CD14-positive monocyte (primary cell): Measurements from ENCODE around the gene PYROXD2. TPM values are rescaled to one million over a fixed set of nuclear protein-coding genes. Genes with fewer than 3 reads are reported as not detected.
A peak's percentile ranks its signal among the peaks of the same experiment; 100 is the strongest.
"Not testable (repeated sequence)": the region's sequence is repeated elsewhere in the genome, so short reads cannot be mapped to it uniquely, and the experiment has no call there.

Experiments used
- DNase-seq, 3 donors: peaks; one replicate each; pipeline ENCODE4 v3.0.0-alpha.2; 2011 to 2022
- H2AFZ ChIP-seq: 2 replicates; pipeline ENCODE4 v1.6.0; 2012; ENCODE audit warnings: mild to moderate bottlenecking, low read depth, low read length, inconsistent platforms; ENCODE audit not compliant: insufficient read depth, poor library complexity, severe bottlenecking
- H3K27ac ChIP-seq, 2 donors: 1 replicate in 1 of 2; 2 replicates in 1 of 2; pipeline ENCODE4 v1.5.1; 2012 to 2013; ENCODE audit warnings: low read length in 2 of 2, control low read depth in 1 of 2, inconsistent platforms in 1 of 2, low read depth in 1 of 2, mild to moderate bottlenecking in 1 of 2
- H3K27me3 ChIP-seq, 2 donors: one replicate each; pipeline versions ENCODE4 v1.6.0 to v1.6.1; 2011 to 2013; ENCODE audit warnings: low read length in 2 of 2; ENCODE audit not compliant: control insufficient read depth in 2 of 2, insufficient read depth in 2 of 2
- H3K36me3 ChIP-seq, 2 donors: replicated peaks in 1 of 2; 1 replicate in 1 of 2; 2 replicates in 1 of 2; pipeline versions ENCODE4 v1.5.1 to v1.6.1; 2012 to 2013; ENCODE audit warnings: low read length in 2 of 2, control low read depth in 1 of 2, inconsistent platforms in 1 of 2, mild to moderate bottlenecking in 1 of 2; ENCODE audit not compliant: insufficient read depth in 2 of 2, control insufficient read depth in 1 of 2
- H3K4me1 ChIP-seq, 2 donors: 1 replicate in 1 of 2; 2 replicates in 1 of 2; pipeline versions ENCODE4 v1.5.1 to v1.6.1; 2012 to 2013; ENCODE audit warnings: low read length in 2 of 2, control low read depth in 1 of 2, inconsistent platforms in 1 of 2, mild to moderate bottlenecking in 1 of 2, moderate library complexity in 1 of 2; ENCODE audit not compliant: insufficient read depth in 2 of 2, control insufficient read depth in 1 of 2
- H3K4me2 ChIP-seq: replicated peaks from 2 replicates; pipeline ENCODE3; 2012; ENCODE audit warnings: low read length, moderate library complexity, mild to moderate bottlenecking; ENCODE audit not compliant: poor library complexity, severe bottlenecking; ENCODE audit errors: extremely low read depth
- H3K4me3 ChIP-seq, 3 experiments: fragments of 200-600 bp in 1 of 3; sonication (generic) in 1 of 3; replicated peaks in 1 of 3; 1 replicate in 2 of 3; 2 replicates in 1 of 3; pipeline ENCODE4 v1.5.1; 2011 to 2013; ENCODE audit warnings: low read length in 3 of 3, mild to moderate bottlenecking in 3 of 3, control low read depth in 2 of 3, low read depth in 2 of 3, inconsistent platforms in 1 of 3, moderate library complexity in 1 of 3
- H3K79me2 ChIP-seq: 2 replicates; pipeline ENCODE4 v1.6.0; 2012; ENCODE audit warnings: mild to moderate bottlenecking, control low read depth, inconsistent platforms, low read length, moderate library complexity; ENCODE audit not compliant: insufficient read depth
- H3K9ac ChIP-seq: 2 replicates; pipeline ENCODE4 v1.6.0; 2017; ENCODE audit warnings: low read length, mild to moderate bottlenecking; ENCODE audit not compliant: insufficient read depth, poor library complexity, severe bottlenecking
- H3K9me3 ChIP-seq, 2 donors: replicated peaks in 1 of 2; 1 replicate in 1 of 2; 2 replicates in 1 of 2; pipeline versions ENCODE4 v1.5.1 to v1.6.1; 2012 to 2013; ENCODE audit warnings: low read length in 2 of 2, control low read depth in 1 of 2; ENCODE audit not compliant: control insufficient read depth in 1 of 2, insufficient read depth in 1 of 2
- H4K20me1 ChIP-seq: 2 replicates; pipeline ENCODE4 v1.6.0; 2012; ENCODE audit warnings: mild to moderate bottlenecking, low read length, control low read depth, moderate library complexity; ENCODE audit not compliant: insufficient read depth
- H3K27ac Mint-ChIP-seq, 7 donors: one replicate each; pipeline ENCODE4 v1.8.0; 2020; ENCODE audit warnings: mild to moderate bottlenecking in 7 of 7, mixed read lengths in 7 of 7, moderate library complexity in 6 of 7, inconsistent platforms in 2 of 7
- H3K27me3 Mint-ChIP-seq, 3 donors: one replicate each; pipeline ENCODE4 v1.8.0; 2021 to 2022; ENCODE audit warnings: low read depth in 3 of 3, mild to moderate bottlenecking in 3 of 3, mixed read lengths in 3 of 3, moderate library complexity in 3 of 3, inconsistent platforms in 1 of 3
- H3K36me3 Mint-ChIP-seq, 2 donors: one replicate each; pipeline ENCODE4 v1.8.0; 2020; ENCODE audit warnings: mixed read lengths in 2 of 2, inconsistent platforms in 1 of 2, mild to moderate bottlenecking in 1 of 2
- H3K4me1 Mint-ChIP-seq: one replicate; pipeline ENCODE4 v1.8.0; 2020; ENCODE audit warnings: mild to moderate bottlenecking, mixed read lengths
- H3K4me3 Mint-ChIP-seq, 2 donors: one replicate each; pipeline ENCODE4 v1.8.0; 2020; ENCODE audit warnings: mild to moderate bottlenecking in 2 of 2, mixed read lengths in 2 of 2, moderate library complexity in 1 of 2
- H3K9me3 Mint-ChIP-seq, 7 donors: one replicate each; pipeline ENCODE4 v1.8.0; 2020 to 2022; ENCODE audit warnings: mixed read lengths in 7 of 7, mild to moderate bottlenecking in 6 of 7, moderate library complexity in 6 of 7, inconsistent platforms in 2 of 7
- WGBS: methylation state at CpG from one replicate; pipeline ENCODE4 v1.1.5; 2013; ENCODE audit warnings: missing lambda C conversion rate; ENCODE audit not compliant: insufficient coverage; 5-methylcytosine and 5-hydroxymethylcytosine counted together
- intact Hi-C, 2 donors: fragments of 100-400 bp; cut with micrococcal nuclease; formaldehyde crosslinking; loops; one replicate each; pipeline versions ENCODE4 v1.15.0 to v1.15.1; 2023
- polyA plus RNA-seq, 3 donors: library from polyadenylated mRNA; depleted of rRNA in 1 of 3; unstranded in 2 of 3; stranded (reverse) in 1 of 3; fragments of 300-500 nt in 2 of 3; fragments of >200 nt in 1 of 3; fragmentation: Illumina TruSeq in 2 of 3; gene quantifications; 1 replicate in 2 of 3; 2 replicates in 1 of 3; pipeline ENCODE4 v1.2.3, GENCODE V29; 2012 to 2021
- TF ChIP-seq, protein P1 (sequence below): fragments of 200-600 bp; IDR thresholded peaks from one replicate; pipeline ENCODE4 v1.8.0; 2022; ENCODE audit warnings: antibody characterized with exemption, mild to moderate bottlenecking

The PYROXD2 gene
- polyA plus RNA-seq, 3 donors, result 0.27 to 21.6 (median 1.00) TPM

DNA sequence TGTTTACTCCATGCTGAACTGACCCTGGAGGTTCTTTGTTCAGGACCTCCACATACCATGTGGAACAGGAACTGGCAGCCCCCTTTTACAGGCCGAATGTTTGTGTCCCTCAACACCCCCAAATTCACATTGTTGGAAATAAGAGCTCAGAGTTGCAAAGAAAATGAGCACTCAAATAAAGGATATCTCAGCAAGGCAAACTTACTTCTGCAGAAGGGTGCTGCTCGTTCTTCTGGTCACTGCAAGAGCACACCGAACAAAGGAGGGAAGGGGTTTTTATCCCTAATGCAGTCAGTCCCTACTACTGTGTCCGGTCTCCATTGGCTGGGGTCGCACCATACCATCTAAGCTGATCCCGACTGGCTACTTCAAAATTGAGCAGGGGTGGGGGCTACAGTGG, 68.1 kb downstream of the PYROXD2 start:
- intact Hi-C loops, result no loop called here
- H3K9me3 Mint-ChIP-seq, result peaks cover 15 to 26% (median 21%) of the 10 kb centered on the region in 7 donors
- 94% methylated on average over 3 of the region's 6 CpGs for WGBS
- no peaks in the 10 kb centered on the region for H4K20me1 ChIP-seq
- peaks cover 25% of the 10 kb centered on the region for H3K4me1 Mint-ChIP-seq
- no peak overlapping the region for H3K4me3 ChIP-seq
- TF ChIP-seq, protein P1, sequence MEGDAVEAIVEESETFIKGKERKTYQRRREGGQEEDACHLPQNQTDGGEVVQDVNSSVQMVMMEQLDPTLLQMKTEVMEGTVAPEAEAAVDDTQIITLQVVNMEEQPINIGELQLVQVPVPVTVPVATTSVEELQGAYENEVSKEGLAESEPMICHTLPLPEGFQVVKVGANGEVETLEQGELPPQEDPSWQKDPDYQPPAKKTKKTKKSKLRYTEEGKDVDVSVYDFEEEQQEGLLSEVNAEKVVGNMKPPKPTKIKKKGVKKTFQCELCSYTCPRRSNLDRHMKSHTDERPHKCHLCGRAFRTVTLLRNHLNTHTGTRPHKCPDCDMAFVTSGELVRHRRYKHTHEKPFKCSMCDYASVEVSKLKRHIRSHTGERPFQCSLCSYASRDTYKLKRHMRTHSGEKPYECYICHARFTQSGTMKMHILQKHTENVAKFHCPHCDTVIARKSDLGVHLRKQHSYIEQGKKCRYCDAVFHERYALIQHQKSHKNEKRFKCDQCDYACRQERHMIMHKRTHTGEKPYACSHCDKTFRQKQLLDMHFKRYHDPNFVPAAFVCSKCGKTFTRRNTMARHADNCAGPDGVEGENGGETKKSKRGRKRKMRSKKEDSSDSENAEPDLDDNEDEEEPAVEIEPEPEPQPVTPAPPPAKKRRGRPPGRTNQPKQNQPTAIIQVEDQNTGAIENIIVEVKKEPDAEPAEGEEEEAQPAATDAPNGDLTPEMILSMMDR, result no peak
- no peak overlapping the region for H2AFZ ChIP-seq
- no peaks in the 10 kb centered on the region for H3K79me2 ChIP-seq
- no peak overlapping the region for H3K9ac ChIP-seq
- H3K36me3 ChIP-seq, result no peaks in the 10 kb centered on the region
- H3K27ac Mint-ChIP-seq, result no peak overlapping the region
- peaks cover 3 to 11% (median 10%) of the 10 kb centered on the region in 3 donors for H3K27me3 Mint-ChIP-seq
- H3K27me3 ChIP-seq, result no peaks in the 10 kb centered on the region
- peaks cover 15 to 19% of the 10 kb centered on the region in 2 donors for H3K9me3 ChIP-seq
- H3K4me1 ChIP-seq, result peaks cover 18 to 25% of the 10 kb centered on the region in 2 donors
- DNase-seq, result no peak
- H3K27ac ChIP-seq, result no peak overlapping the region
- H3K4me2 ChIP-seq, result no peak overlapping the region
- no peak overlapping the region for H3K4me3 Mint-ChIP-seq
- peaks cover 3 to 7% of the 10 kb centered on the region in 2 donors for H3K36me3 Mint-ChIP-seq

DNA sequence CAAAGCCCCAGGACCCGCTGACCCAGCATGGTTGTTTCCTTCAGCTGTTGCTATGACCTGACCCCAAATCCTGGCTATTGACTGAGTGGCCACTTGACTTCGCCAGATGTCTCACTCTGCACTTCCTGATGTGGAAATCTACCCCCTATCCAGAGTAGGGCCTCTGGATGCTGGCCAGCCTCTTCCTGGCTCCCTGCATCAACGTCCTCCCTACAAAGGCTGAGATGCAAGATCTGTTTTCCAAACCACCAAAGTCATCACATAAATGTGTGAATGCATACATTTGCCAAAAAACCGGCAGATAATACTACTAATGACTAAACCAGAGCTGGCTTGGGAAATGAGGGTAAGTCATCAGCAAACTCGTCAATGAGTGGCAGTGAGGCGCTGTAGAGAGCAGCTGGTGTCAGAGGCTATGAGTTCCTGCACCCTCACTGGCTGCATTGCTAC, 70.4 kb downstream of the PYROXD2 start:
- Mint-ChIP-seq H3K36me3 (peaks cover 3 to 7% of the 10 kb centered on the region in 2 donors), H3K4me1 (peaks cover 24% of the 10 kb centered on the region), H3K27me3 (peaks cover 3 to 14% (median 10%) of the 10 kb centered on the region in 3 donors), H3K9me3 (peaks cover 15 to 26% (median 21%) of the 10 kb centered on the region in 7 donors), H3K27ac (peak overlapping the region in 2 of 7 donors; percentile 50 to 62), H3K4me3 (no peak overlapping the region)
- H3K9ac ChIP-seq, result no peak overlapping the region
- WGBS, result 20% methylated on average over 3 of the region's 6 CpGs
- no peaks in the 10 kb centered on the region for H3K27me3 ChIP-seq
- peaks cover 15 to 19% of the 10 kb centered on the region in 2 donors for H3K9me3 ChIP-seq
- H3K79me2 ChIP-seq, result no peaks in the 10 kb centered on the region
- H3K27ac ChIP-seq, result no peak overlapping the region
- no peak for DNase-seq
- H3K4me1 ChIP-seq, result peaks cover 11 to 18% of the 10 kb centered on the region in 2 donors
- TF ChIP-seq, protein P1, result no peak
- H4K20me1 ChIP-seq, result no peaks in the 10 kb centered on the region
- no peak overlapping the region for H2AFZ ChIP-seq
- no peaks in the 10 kb centered on the region for H3K36me3 ChIP-seq
- intact Hi-C loops, result no loop called here
- H3K4me3 ChIP-seq, result no peak overlapping the region
- no peak overlapping the region for H3K4me2 ChIP-seq

DNA sequence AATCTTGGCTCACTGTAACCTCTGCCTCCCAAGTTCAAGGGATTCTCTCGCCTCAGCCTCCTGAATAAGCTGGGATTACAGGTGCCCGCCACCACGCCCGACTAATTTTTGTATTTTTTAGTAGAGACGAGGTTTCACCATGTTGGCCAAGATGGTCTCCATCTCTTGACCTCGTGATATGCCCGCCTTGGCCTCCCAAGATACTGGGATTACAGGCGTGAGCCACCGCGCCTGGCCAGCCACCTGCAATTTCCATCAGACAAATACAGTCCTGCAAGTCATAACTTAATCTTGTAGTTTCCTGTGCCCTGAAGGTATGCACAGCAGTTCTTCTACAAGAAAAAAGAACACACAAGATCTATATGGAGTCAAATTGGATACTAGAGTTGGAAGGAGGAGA, 73.3 kb downstream of the PYROXD2 start:
- H3K27ac ChIP-seq, H3K4me2 ChIP-seq, H3K9me3 ChIP-seq, H3K4me3 Mint-ChIP-seq, intact Hi-C loops, H3K36me3 Mint-ChIP-seq, DNase-seq, H3K27ac Mint-ChIP-seq, H3K36me3 ChIP-seq, H3K27me3 ChIP-seq, H2AFZ ChIP-seq, H3K79me2 ChIP-seq, H4K20me1 ChIP-seq, H3K4me3 ChIP-seq, H3K9ac ChIP-seq: not testable (repeated sequence)
- peaks cover 5 to 11% of the 10 kb centered on the region in 2 donors for H3K4me1 ChIP-seq
- 97% methylated on average over 6 of the region's 10 CpGs for WGBS
- H3K4me1 Mint-ChIP-seq, result peaks cover 18% of the 10 kb centered on the region
- peaks cover 5 to 18% (median 9%) of the 10 kb centered on the region in 3 donors for H3K27me3 Mint-ChIP-seq
- peaks cover 6 to 13% (median 9%) of the 10 kb centered on the region in 7 donors for H3K9me3 Mint-ChIP-seq
